AG09319 (cell line): ENCODE data around the gene POLD1.

Experiments
- DNase-seq: peaks from one replicate; pipeline ENCODE4 v3.0.0-alpha.2; 2010; ENCODE audit warnings: low read depth; ENCODE audit errors: extremely low read depth
- CTCF ChIP-seq: IDR thresholded peaks from 2 replicates; pipeline ENCODE4 v1.5.1; 2011; ENCODE audit warnings: low read depth, mild to moderate bottlenecking, inconsistent platforms, low read length, moderate library complexity

Gene POLD1

DNA sequence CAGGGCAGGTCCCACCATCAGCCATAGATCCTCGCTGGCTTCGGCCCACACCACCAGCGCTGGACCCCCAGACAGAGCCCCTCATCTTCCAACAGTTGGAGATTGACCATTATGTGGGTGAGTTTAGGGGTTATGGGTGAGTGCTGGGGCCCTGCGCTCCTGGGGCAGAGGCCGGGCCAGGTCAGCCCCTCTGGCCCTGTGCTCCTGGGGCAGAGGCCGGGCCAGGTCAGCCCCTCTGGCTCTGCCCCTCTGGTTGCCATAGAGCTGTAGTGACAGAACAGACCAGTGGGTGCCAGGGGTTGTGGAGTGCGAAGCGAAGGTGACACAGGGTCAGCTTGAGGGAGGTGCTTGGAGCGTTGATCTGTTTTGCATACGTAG is 15.2 kb downstream of the POLD1 start:
- TF ChIP-seq CTCF: no peak
- no peak for DNase-seq

DNA sequence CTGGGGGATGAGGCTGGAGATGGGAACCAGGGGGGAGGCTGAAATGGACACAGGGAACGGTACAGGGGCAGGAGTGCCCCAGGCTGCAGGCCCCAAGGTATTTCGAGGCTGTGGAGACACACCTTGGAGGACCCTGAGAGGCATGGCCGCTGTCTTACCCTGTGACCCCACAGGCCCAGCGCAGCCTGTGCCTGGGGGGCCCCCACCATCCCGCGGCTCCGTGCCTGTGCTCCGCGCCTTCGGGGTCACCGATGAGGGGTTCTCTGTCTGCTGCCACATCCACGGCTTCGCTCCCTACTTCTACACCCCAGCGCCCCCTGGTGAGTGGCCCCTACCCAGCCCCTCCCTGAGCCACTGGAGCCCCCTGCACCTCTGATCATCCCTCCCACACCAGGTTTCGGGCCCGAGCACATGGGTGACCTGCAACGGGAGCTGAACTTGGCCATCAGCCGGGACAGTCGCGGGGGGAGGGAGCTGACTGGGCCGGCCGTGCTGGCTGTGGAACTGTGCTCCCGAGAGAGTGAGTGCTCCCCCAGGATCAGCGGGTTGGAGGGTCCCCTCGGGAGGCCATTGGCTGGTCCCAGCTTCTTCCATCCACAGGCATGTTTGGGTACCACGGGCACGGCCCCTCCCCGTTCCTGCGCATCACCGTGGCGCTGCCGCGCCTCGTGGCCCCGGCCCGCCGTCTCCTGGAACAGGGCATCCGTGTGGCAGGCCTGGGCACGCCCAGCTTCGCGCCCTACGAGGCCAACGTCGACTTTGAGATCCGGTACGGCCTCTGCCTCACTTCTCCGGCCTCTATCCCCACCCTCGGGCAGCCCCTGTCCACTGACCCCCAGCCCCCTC is 17.7 kb downstream of the POLD1 start:
- no peak; the same call in 1 of the 2 replicates for TF ChIP-seq CTCF
- no peak for DNase-seq

GRCh38 chr19:50402544-50403301 is 18.6 kb downstream of the POLD1 start:
- TF ChIP-seq CTCF: no peak
- no peak for DNase-seq

GRCh38 chr19:50406156-50406820 is 22.1 kb downstream of the POLD1 start:
- DNase-seq: no peak
- TF ChIP-seq CTCF: no peak

GRCh38 chr19:50406829-50407228 is 22.7 kb downstream of the POLD1 start:
- TF ChIP-seq CTCF: no peak

DNA sequence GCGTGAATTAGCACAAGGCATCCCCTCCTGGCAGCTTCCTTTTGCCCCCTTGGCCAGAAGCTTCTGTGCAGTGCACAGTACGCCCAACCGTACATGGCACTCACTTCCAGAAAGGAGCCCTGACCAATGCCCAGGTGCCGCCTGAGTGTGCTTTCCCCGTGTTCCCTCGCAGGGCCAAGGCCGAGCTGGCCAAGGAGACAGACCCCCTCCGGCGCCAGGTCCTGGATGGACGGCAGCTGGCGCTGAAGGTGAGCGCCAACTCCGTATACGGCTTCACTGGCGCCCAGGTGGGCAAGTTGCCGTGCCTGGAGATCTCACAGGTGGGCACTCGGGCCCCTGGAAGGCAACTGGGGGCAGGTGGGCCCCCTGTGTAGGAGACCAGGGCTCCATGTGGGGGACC is 25.2 kb downstream of the POLD1 start:
- TF ChIP-seq CTCF: no peak
- no peak for DNase-seq

More at GRCh38 chr19:50406829-50407228, 22.7 kb downstream of the POLD1 start:
- DNase-seq: no peak
